IMR-90 (cell line): Measurements from ENCODE around the gene NOL8. TPM values are rescaled to one million over a fixed set of nuclear protein-coding genes. Genes with fewer than 3 reads are reported as not detected.

ENCODE experiments used
- ATAC-seq: fragments of 200-7000 bp; cut with Tn5 transposase; 2 replicates; pipeline ENCODE4 v1.9.1; 2020; ENCODE audit warnings: low read depth, mild to moderate bottlenecking, moderate library complexity
- BruUV-seq: library from RNA; stranded (reverse); fragments of 400-500 nt; replicated peaks from 2 replicates; lab custom pipeline; 2021; lab: Mats Ljungman, UMichigan
- CTCF ChIA-PET: fragments of 300-600 bp; formaldehyde crosslinking; extraction: SDS; loops from one replicate; lab custom pipeline; 2021; ENCODE audit warnings: antibody characterized with exemption; lab: Yijun Ruan, JAX
- POLR2A ChIA-PET: fragments of 300-600 bp; sonication (Branson Sonifier 250); formaldehyde crosslinking; loops from one replicate; lab custom pipeline; 2022; ENCODE audit warnings: antibody characterized with exemption; ENCODE audit not compliant: unreplicated experiment; lab: Charles Lee
- DNase-seq: peaks from one replicate; pipeline ENCODE4 v3.0.0; 2013
- H2AFZ ChIP-seq: replicated peaks from 2 replicates; pipeline ENCODE3; 2013; ENCODE audit warnings: low read length, mild to moderate bottlenecking; ENCODE audit not compliant: poor library complexity
- H2AK5ac ChIP-seq: 2 replicates; pipeline ENCODE4 v1.6.1; 2013; ENCODE audit warnings: low read depth, low read length, inconsistent platforms
- H2AK9ac ChIP-seq: replicated peaks from 2 replicates; pipeline ENCODE3; 2013; ENCODE audit warnings: mild to moderate bottlenecking, low read depth, low read length, moderate library complexity; ENCODE audit not compliant: poor library complexity
- H2BK120ac ChIP-seq: 2 replicates; pipeline ENCODE4 v1.6.1; 2013; ENCODE audit warnings: low read depth, low read length, inconsistent platforms
- H2BK15ac ChIP-seq: 3 replicates; pipeline ENCODE4 v1.6.1; 2013; ENCODE audit warnings: low read depth, low read length, inconsistent platforms
- H2BK20ac ChIP-seq: 2 replicates; pipeline ENCODE4 v1.6.1; 2013; ENCODE audit warnings: low read depth, mild to moderate bottlenecking, inconsistent platforms, low read length, moderate library complexity
- H2BK5ac ChIP-seq: 2 replicates; pipeline ENCODE4 v1.6.1; 2013; ENCODE audit warnings: mild to moderate bottlenecking, low read depth, low read length, inconsistent platforms; ENCODE audit not compliant: poor library complexity, severe bottlenecking
- H3K14ac ChIP-seq: replicated peaks from 2 replicates; pipeline ENCODE4 v1.6.1; 2013; ENCODE audit warnings: low read depth, low read length, inconsistent platforms
- H3K18ac ChIP-seq: 2 replicates; pipeline ENCODE4 v1.6.1; 2013; ENCODE audit warnings: low read depth, low read length, control low read depth
- H3K23ac ChIP-seq: 2 replicates; pipeline ENCODE4 v1.6.1; 2013; ENCODE audit warnings: low read depth, low read length, inconsistent platforms
- H3K27ac ChIP-seq: 2 replicates; pipeline ENCODE4 v1.5.1; 2013; ENCODE audit warnings: mild to moderate bottlenecking, control low read depth, low read length; ENCODE audit not compliant: insufficient read depth
- H3K27me3 ChIP-seq: 2 replicates; pipeline ENCODE4 v1.6.1; 2013; ENCODE audit warnings: low read length; ENCODE audit not compliant: control insufficient read depth, insufficient read depth
- H3K36me3 ChIP-seq: 2 replicates; pipeline ENCODE4 v1.6.1; 2013; ENCODE audit warnings: low read length, mixed read lengths; ENCODE audit not compliant: control insufficient read depth, insufficient read depth
- H3K4ac ChIP-seq: 2 replicates; pipeline ENCODE4 v1.6.1; 2013; ENCODE audit warnings: low read depth, low read length, inconsistent platforms
- H3K4me1 ChIP-seq: 2 replicates; pipeline ENCODE4 v1.6.1; 2013; ENCODE audit warnings: low read length, mixed read lengths; ENCODE audit not compliant: control insufficient read depth, insufficient read depth
- H3K4me2 ChIP-seq: 2 replicates; pipeline ENCODE4 v1.6.1; 2013; ENCODE audit warnings: low read depth, mild to moderate bottlenecking, control low read depth, low read length, moderate library complexity
- H3K4me3 ChIP-seq: 2 replicates; pipeline ENCODE4 v1.5.1; 2013; ENCODE audit warnings: low read depth, mild to moderate bottlenecking, control low read depth, low read length, moderate library complexity; ENCODE audit not compliant: insufficient read depth
- H3K56ac ChIP-seq: 2 replicates; pipeline ENCODE4 v1.6.1; 2013; ENCODE audit warnings: low read length, inconsistent platforms; ENCODE audit not compliant: insufficient read depth; ENCODE audit errors: extremely low read depth
- H3K79me1 ChIP-seq, 2 experiments: 2 replicates each; pipeline ENCODE4 v1.6.1; 2013; ENCODE audit warnings: low read length in 2 of 2, inconsistent platforms in 1 of 2, low read depth in 1 of 2
- H3K9ac ChIP-seq: 2 replicates; pipeline ENCODE4 v1.6.1; 2013; ENCODE audit warnings: low read depth, low read length, control low read depth
- H3K9me1 ChIP-seq: 2 replicates; pipeline ENCODE4 v1.6.1; 2013; ENCODE audit warnings: low read length, inconsistent platforms; ENCODE audit not compliant: insufficient read depth
- H3K9me3 ChIP-seq: 2 replicates; pipeline ENCODE4 v1.6.1; 2013; ENCODE audit warnings: low read length; ENCODE audit not compliant: control insufficient read depth, insufficient read depth
- H4K20me1 ChIP-seq: 2 replicates; pipeline ENCODE4 v1.6.1; 2013; ENCODE audit warnings: low read length, inconsistent platforms; ENCODE audit not compliant: insufficient read depth
- H4K5ac ChIP-seq: 2 replicates; pipeline ENCODE4 v1.6.1; 2013; ENCODE audit warnings: mild to moderate bottlenecking, low read depth, low read length, control low read depth
- H4K8ac ChIP-seq, 2 experiments: 2 replicates each; pipeline ENCODE4 v1.6.1; 2013; ENCODE audit warnings: low read depth in 2 of 2, low read length in 2 of 2, control low read depth in 1 of 2, inconsistent platforms in 1 of 2
- H4K91ac ChIP-seq: 2 replicates; pipeline ENCODE4 v1.6.1; 2013; ENCODE audit warnings: low read depth, low read length, inconsistent platforms; ENCODE audit not compliant: insufficient read depth
- BHLHE40 ChIP-seq: fragments of 150-350 bp; IDR thresholded peaks from 2 replicates; pipeline ENCODE4 v1.6.1; 2016; ENCODE audit warnings: mild to moderate bottlenecking, low read depth, low read length
- CEBPB ChIP-seq: IDR thresholded peaks from 2 replicates; pipeline ENCODE4 v1.6.1; 2012; ENCODE audit warnings: low read depth, low read length, improper control_type of control experiment
- CHD1 ChIP-seq: IDR thresholded peaks from 2 replicates; pipeline ENCODE4 v1.6.1; 2012; ENCODE audit warnings: low read depth, low read length, improper control_type of control experiment
- FOS ChIP-seq: fragments of 150-350 bp; IDR thresholded peaks from 2 replicates; pipeline ENCODE4 v1.6.1; 2016; ENCODE audit warnings: low read depth, low read length
- MAFK ChIP-seq: IDR thresholded peaks from 2 replicates; pipeline ENCODE4 v1.6.1; 2012; ENCODE audit warnings: low read depth, low read length, improper control_type of control experiment
- MAZ ChIP-seq: IDR thresholded peaks from 2 replicates; pipeline ENCODE4 v1.6.1; 2012; ENCODE audit warnings: low read depth, mild to moderate bottlenecking, low read length, improper control_type of control experiment, moderate library complexity, borderline replicate concordance
- MXI1 ChIP-seq: IDR thresholded peaks from 2 replicates; pipeline ENCODE4 v1.6.1; 2012; ENCODE audit warnings: low read depth, mild to moderate bottlenecking, low read length, moderate library complexity, borderline replicate concordance
- NFE2L2 ChIP-seq: fragments of 150-350 bp; IDR thresholded peaks from 2 replicates; pipeline ENCODE4 v1.6.1; 2016; ENCODE audit warnings: low read depth, mild to moderate bottlenecking, low read length
- POLR2A ChIP-seq: IDR thresholded peaks from 2 replicates; pipeline ENCODE4 v1.6.1; 2012; ENCODE audit warnings: mild to moderate bottlenecking, low read depth, low read length
- RAD21 ChIP-seq: IDR thresholded peaks from 2 replicates; pipeline ENCODE4 v1.6.1; 2012; ENCODE audit warnings: low read length, improper control_type of control experiment
- RCOR1 ChIP-seq: IDR thresholded peaks from 2 replicates; pipeline ENCODE4 v1.6.1; 2012; ENCODE audit warnings: mild to moderate bottlenecking, low read length, improper control_type of control experiment; ENCODE audit not compliant: insufficient replicate concordance
- RFX5 ChIP-seq: IDR thresholded peaks from 2 replicates; pipeline ENCODE4 v1.8.0; 2012; ENCODE audit warnings: low read depth, mild to moderate bottlenecking, low read length, moderate library complexity
- SMC3 ChIP-seq: fragments of 150-350 bp; IDR thresholded peaks from 2 replicates; pipeline ENCODE4 v1.6.1; 2016; ENCODE audit warnings: low read depth, mild to moderate bottlenecking, antibody characterized with exemption, low read length, moderate library complexity
- WGBS, 2 experiments: methylation state at CpG; one replicate each; pipeline versions ENCODE4 v1.1.5 to v1.1.7; 2013; ENCODE audit warnings: missing lambda C conversion rate in 2 of 2; ENCODE audit not compliant: insufficient read length in 1 of 2; ENCODE audit errors: extremely low coverage in 2 of 2; 5-methylcytosine and 5-hydroxymethylcytosine counted together
- dilution Hi-C: fragments of 300-500 bp; cut with HindIII; formaldehyde crosslinking; loops from one replicate; pipeline ENCODE4 v1.14.3; 2018; ENCODE audit warnings: low sequenced_read_pairs; ENCODE audit not compliant: unreplicated experiment
- in situ Hi-C: fragments of 300-500 bp; cut with MboI; formaldehyde crosslinking; loops from 3 replicates; pipeline ENCODE4 v1.14.3; 2019; ENCODE audit warnings: low sequenced_read_pairs, inconsistent platforms, mixed read lengths
- intact Hi-C: fragments of 100-400 bp; cut with micrococcal nuclease; formaldehyde crosslinking; loops from 2 replicates; pipeline ENCODE4 v1.10.0; 2022
- polyA plus RNA-seq, 3 experiments: library from polyadenylated mRNA; depleted of rRNA; stranded (reverse); fragments of >200 nt; gene quantifications; 2 replicates each; pipeline ENCODE4 v1.2.3, GENCODE V29; 2012; ENCODE audit warnings: low replicate concordance in 1 of 3
- total RNA-seq: library from RNA; depleted of rRNA; stranded (reverse); fragments of >200 nt; gene quantifications from 2 replicates; pipeline ENCODE4 v1.2.3, GENCODE V29; 2012
- TF ChIP-seq, protein P1 (sequence below): fragments of 150-350 bp; IDR thresholded peaks from 2 replicates; pipeline ENCODE4 v1.6.1; 2016; ENCODE audit warnings: low read depth, mild to moderate bottlenecking, low read length, moderate library complexity, borderline replicate concordance
- TF ChIP-seq, protein P2 (sequence below): conservative IDR thresholded peaks from 2 replicates; pipeline ENCODE4 v1.5.1; 2012; ENCODE audit warnings: mild to moderate bottlenecking, low read depth, low read length, improper control_type of control experiment
- TF ChIP-seq, protein P3 (sequence below): fragments of 150-350 bp; IDR thresholded peaks from 2 replicates; pipeline ENCODE4 v1.6.1; 2017; ENCODE audit warnings: mild to moderate bottlenecking, antibody characterized with exemption, low read length, low read depth

The NOL8 gene
- total and polyA plus RNA-seq, 2 of the 4 experiments (the other 2 are of a cell fraction) = 10.1 to 18.3 TPM

DNA sequence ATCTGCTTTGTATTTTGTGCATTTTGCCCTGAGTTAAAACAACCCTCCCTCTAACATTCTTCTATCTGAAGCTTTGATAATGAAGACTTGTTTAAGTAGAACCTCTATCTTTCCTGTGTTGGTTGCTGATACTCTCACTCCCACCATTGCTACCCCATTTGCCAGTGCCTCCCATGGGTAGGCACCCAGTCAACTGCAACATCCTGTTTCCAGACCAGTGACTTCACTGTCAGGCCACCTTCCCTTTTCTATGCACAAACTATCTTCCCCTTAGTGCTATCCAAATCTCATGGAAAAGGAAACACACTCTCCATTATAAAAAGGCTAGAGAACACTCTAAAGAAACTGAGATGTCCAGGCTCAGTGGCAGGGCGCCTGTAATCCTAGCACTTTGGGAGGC lies 26.0 kb downstream of the NOL8 start:
- BruUV-seq = no TSS peak
- CTCF ChIA-PET = interaction anchor here (1.1 to 1.2 kb wide), 2 partner anchors 12 to 165 kb away, joined by 3 read pairs; no protein-coding TSS in a partner anchor
- POLR2A ChIA-PET = no interaction called here
- Histone ChIP-seq H4K8ac (no peak overlapping the region), H3K4me3 (no peak overlapping the region), H3K4me1 (peaks cover 4% of the 10 kb centered on the region), H3K23ac (no peak overlapping the region), H3K36me3 (peaks cover 21% of the 10 kb centered on the region), H4K20me1 (no peaks in the 10 kb centered on the region), H3K9ac (no peak overlapping the region), H3K18ac (no peak overlapping the region), H3K56ac (no peak overlapping the region), H4K5ac (no peak overlapping the region), H2BK120ac (no peak overlapping the region), H2AK5ac (no peak overlapping the region), H3K4ac (no peak overlapping the region), H3K9me1 (no peaks in the 10 kb centered on the region), H2BK20ac (no peak overlapping the region), H3K9me3 (no peaks in the 10 kb centered on the region), H2AFZ (no peak overlapping the region), H3K79me1 (peaks cover 2 to 13% of the 10 kb centered on the region in 2 experiments; a peak in 3 of 4 replicates), H2BK5ac (no peak overlapping the region), H2BK15ac (no peak overlapping the region), H4K91ac (no peak overlapping the region), H3K27ac (no peak overlapping the region), H3K14ac (no peak overlapping the region), H3K27me3 (no peaks in the 10 kb centered on the region), H3K4me2 (no peak overlapping the region), H2AK9ac (no peak overlapping the region)
- no peak for ATAC-seq
- dilution Hi-C loops (no loop called here), in situ Hi-C loops (loop anchor here (10.0 kb wide), 1 partner anchor 164 kb away; no protein-coding TSS in a partner anchor), intact Hi-C loops (no loop called here)
- WGBS, 2 experiments = no CpG with 5 or more reads among the region's 1 CpG
- TF ChIP-seq CEBPB (no peak), MAFK (no peak), CHD1 (no peak), MXI1 (no peak), BHLHE40 (no peak), RFX5 (no peak), MAZ (no peak), POLR2A (no peak), FOS (no peak), RAD21 (no peak), RCOR1 (no peak), SMC3 (no peak), NFE2L2 (no peak)
- TF ChIP-seq, protein P1, sequence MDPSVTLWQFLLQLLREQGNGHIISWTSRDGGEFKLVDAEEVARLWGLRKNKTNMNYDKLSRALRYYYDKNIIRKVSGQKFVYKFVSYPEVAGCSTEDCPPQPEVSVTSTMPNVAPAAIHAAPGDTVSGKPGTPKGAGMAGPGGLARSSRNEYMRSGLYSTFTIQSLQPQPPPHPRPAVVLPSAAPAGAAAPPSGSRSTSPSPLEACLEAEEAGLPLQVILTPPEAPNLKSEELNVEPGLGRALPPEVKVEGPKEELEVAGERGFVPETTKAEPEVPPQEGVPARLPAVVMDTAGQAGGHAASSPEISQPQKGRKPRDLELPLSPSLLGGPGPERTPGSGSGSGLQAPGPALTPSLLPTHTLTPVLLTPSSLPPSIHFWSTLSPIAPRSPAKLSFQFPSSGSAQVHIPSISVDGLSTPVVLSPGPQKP = no peak
- TF ChIP-seq, protein P2, sequence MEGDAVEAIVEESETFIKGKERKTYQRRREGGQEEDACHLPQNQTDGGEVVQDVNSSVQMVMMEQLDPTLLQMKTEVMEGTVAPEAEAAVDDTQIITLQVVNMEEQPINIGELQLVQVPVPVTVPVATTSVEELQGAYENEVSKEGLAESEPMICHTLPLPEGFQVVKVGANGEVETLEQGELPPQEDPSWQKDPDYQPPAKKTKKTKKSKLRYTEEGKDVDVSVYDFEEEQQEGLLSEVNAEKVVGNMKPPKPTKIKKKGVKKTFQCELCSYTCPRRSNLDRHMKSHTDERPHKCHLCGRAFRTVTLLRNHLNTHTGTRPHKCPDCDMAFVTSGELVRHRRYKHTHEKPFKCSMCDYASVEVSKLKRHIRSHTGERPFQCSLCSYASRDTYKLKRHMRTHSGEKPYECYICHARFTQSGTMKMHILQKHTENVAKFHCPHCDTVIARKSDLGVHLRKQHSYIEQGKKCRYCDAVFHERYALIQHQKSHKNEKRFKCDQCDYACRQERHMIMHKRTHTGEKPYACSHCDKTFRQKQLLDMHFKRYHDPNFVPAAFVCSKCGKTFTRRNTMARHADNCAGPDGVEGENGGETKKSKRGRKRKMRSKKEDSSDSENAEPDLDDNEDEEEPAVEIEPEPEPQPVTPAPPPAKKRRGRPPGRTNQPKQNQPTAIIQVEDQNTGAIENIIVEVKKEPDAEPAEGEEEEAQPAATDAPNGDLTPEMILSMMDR = no peak
- TF ChIP-seq, protein P3, sequence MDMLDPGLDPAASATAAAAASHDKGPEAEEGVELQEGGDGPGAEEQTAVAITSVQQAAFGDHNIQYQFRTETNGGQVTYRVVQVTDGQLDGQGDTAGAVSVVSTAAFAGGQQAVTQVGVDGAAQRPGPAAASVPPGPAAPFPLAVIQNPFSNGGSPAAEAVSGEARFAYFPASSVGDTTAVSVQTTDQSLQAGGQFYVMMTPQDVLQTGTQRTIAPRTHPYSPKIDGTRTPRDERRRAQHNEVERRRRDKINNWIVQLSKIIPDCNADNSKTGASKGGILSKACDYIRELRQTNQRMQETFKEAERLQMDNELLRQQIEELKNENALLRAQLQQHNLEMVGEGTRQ = no peak
- DNase-seq = no peak
